ENCODE measurements around the gene VAMP1.

GRCh38 chr12:6438345-6438744 lies 32.1 kb downstream of the VAMP1 start:
- TF ChIP-seq, protein P1, sequence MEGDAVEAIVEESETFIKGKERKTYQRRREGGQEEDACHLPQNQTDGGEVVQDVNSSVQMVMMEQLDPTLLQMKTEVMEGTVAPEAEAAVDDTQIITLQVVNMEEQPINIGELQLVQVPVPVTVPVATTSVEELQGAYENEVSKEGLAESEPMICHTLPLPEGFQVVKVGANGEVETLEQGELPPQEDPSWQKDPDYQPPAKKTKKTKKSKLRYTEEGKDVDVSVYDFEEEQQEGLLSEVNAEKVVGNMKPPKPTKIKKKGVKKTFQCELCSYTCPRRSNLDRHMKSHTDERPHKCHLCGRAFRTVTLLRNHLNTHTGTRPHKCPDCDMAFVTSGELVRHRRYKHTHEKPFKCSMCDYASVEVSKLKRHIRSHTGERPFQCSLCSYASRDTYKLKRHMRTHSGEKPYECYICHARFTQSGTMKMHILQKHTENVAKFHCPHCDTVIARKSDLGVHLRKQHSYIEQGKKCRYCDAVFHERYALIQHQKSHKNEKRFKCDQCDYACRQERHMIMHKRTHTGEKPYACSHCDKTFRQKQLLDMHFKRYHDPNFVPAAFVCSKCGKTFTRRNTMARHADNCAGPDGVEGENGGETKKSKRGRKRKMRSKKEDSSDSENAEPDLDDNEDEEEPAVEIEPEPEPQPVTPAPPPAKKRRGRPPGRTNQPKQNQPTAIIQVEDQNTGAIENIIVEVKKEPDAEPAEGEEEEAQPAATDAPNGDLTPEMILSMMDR (IDR thresholded peaks at IDR 0.05): no peak
- no peak for TF ChIP-seq POLR2A (IDR thresholded peaks at IDR 0.05)
